AG09309 (cell line): ENCODE measurements around the gene ZNF354B.

Experiments
- DNase-seq: peaks from one replicate; pipeline ENCODE4 v3.0.0-alpha.2; 2010; ENCODE audit warnings: low read depth
- H3K4me3 ChIP-seq: 2 replicates; pipeline ENCODE4 v1.5.1; 2011; ENCODE audit warnings: mild to moderate bottlenecking, low read depth, low read length, moderate library complexity; ENCODE audit not compliant: control insufficient read depth
- TF ChIP-seq, protein P1 (sequence below): IDR thresholded peaks from 2 replicates; pipeline ENCODE4 v1.5.1; 2011; ENCODE audit warnings: mild to moderate bottlenecking, low read depth, low read length, inconsistent platforms; ENCODE audit not compliant: insufficient read depth, control insufficient read depth; ENCODE audit errors: missing control alignments

The ZNF354B gene

GRCh38 chr5:178859625-178860521, at the start of gene ZNF354B:
Gene ZNF354B (plus strand): TSS chr5:178859953. CDS start chr5:178861048, 1,095 bp downstream.
- peak within 1 kb of the TSS; percentile 56 for H3K4me3 ChIP-seq
- TF ChIP-seq, protein P1, sequence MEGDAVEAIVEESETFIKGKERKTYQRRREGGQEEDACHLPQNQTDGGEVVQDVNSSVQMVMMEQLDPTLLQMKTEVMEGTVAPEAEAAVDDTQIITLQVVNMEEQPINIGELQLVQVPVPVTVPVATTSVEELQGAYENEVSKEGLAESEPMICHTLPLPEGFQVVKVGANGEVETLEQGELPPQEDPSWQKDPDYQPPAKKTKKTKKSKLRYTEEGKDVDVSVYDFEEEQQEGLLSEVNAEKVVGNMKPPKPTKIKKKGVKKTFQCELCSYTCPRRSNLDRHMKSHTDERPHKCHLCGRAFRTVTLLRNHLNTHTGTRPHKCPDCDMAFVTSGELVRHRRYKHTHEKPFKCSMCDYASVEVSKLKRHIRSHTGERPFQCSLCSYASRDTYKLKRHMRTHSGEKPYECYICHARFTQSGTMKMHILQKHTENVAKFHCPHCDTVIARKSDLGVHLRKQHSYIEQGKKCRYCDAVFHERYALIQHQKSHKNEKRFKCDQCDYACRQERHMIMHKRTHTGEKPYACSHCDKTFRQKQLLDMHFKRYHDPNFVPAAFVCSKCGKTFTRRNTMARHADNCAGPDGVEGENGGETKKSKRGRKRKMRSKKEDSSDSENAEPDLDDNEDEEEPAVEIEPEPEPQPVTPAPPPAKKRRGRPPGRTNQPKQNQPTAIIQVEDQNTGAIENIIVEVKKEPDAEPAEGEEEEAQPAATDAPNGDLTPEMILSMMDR: peak; percentile 17
- peak; percentile 74 for DNase-seq

GRCh38 chr5:178817506-178817905, 42.2 kb upstream of the ZNF354B start:
- no peak for DNase-seq
- H3K4me3 ChIP-seq: no peak overlapping the region
- TF ChIP-seq, protein P1: no peak

DNA sequence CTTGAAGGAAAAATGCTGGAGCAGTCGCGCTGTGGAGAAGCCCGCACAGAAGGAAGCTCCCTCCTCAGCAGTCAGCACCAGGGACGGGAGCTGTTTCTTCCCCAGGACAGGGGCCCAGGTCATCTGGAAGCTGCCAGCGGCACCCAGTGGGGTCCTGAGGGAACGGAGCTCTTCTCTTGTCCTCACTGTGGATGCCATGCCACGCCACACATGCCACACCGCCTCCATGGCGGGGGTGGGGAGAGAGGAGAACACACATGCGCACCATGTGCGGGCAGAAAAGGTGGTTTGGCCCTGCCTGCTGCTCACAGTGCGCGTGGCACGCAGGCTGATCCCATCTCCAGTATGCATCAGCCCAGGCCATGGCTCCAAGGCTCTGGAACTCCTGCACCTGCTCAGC, 41.7 kb upstream of the ZNF354B start:
- DNase-seq: no peak
- no peak overlapping the region for H3K4me3 ChIP-seq
- TF ChIP-seq, protein P1: no peak

- DNase-seq: no peak
- TF ChIP-seq, protein P1: no peak
Measured at GRCh38 chr5:178820001-178820400, 39.8 kb upstream of the ZNF354B start.

DNA sequence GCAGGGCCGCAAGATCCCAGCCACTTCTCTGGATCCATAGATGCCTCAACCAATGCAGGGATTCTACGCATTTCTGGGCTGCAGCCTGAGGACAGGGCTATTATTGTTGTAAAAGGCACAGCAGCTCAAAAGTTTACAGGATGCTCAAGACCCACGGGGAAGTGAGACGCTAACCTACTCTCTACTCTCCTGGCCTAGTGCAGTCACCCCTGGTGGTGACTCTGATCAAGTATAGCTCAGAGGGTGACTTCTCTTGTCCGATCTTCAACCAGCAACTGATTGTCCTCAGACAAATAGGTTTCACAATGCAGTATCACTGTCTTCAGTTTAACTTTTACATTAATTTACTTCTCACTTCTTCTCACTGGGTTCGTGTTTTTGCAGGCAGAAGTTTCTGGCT, 34.3 kb upstream of the ZNF354B start:
- no peak for DNase-seq
- no peak overlapping the region for H3K4me3 ChIP-seq
- TF ChIP-seq, protein P1: no peak

More at GRCh38 chr5:178820001-178820400, 39.8 kb upstream of the ZNF354B start:
- no peak overlapping the region for H3K4me3 ChIP-seq

- DNase-seq: no peak
- TF ChIP-seq, protein P1: no peak
- no peak overlapping the region for H3K4me3 ChIP-seq
Measured at GRCh38 chr5:178826216-178826615, 33.5 kb upstream of the ZNF354B start.
